Mucosa of stomach (tissue), 1 donor: ENCODE data around the gene NPAS2.

ENCODE experiments used
- H3K27me3 ChIP-seq: one replicate; pipeline ENCODE4 v1.7.0; 2013; ENCODE audit warnings: mild to moderate bottlenecking, low read length; ENCODE audit not compliant: control insufficient read depth, insufficient read depth
- H3K36me3 ChIP-seq: one replicate; pipeline ENCODE4 v1.7.0; 2013; ENCODE audit warnings: low read length; ENCODE audit not compliant: control insufficient read depth, insufficient read depth
- H3K4me1 ChIP-seq: one replicate; pipeline ENCODE4 v1.7.0; 2013; ENCODE audit warnings: mild to moderate bottlenecking, low read length; ENCODE audit not compliant: control insufficient read depth, insufficient read depth
- H3K4me3 ChIP-seq: one replicate; pipeline ENCODE4 v1.7.0; 2013; ENCODE audit warnings: low read length
- H3K9ac ChIP-seq: one replicate; pipeline ENCODE4 v1.7.0; 2013; ENCODE audit warnings: mild to moderate bottlenecking, low read length, moderate library complexity
- H3K9me3 ChIP-seq: one replicate; pipeline ENCODE4 v1.7.0; 2013; ENCODE audit warnings: mild to moderate bottlenecking, low read length, moderate library complexity; ENCODE audit not compliant: control insufficient read depth
- donor health status: Pancreatic carcinoma.

Gene NPAS2

DNA sequence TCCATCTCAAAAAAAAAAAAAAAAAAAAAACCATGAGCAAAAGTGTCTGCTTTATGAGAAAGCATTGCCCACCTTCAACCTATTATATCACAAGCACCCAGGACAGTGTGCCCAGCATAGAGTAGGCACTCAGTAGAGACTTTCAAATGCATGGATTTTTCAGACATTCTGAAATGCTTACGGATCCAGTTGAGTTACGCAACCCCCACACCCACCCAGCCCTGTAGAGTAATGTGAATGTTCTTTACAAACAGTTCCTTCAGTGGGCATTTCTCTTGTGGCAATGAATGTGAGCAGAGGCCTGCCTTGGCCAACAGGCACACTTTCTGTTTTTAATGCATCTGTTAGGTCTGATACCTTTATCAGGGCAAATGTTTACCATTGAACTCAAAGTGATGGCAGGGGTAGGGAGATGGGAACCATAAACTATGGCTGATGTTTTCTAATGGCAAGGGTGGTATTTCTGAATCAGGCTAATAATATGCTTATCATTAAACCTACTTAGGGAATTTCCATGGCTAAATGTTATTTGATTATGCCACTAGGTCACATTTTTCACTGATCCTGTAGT, 117.1 kb downstream of the NPAS2 start:
- Histone ChIP-seq H3K4me1 (peaks cover 7% of the 10 kb centered on the region), H3K27me3 (no peaks in the 10 kb centered on the region), H3K9me3 (no peaks in the 10 kb centered on the region), H3K36me3 (peaks cover 10% of the 10 kb centered on the region), H3K9ac (no peak overlapping the region), H3K4me3 (no peak overlapping the region)

DNA sequence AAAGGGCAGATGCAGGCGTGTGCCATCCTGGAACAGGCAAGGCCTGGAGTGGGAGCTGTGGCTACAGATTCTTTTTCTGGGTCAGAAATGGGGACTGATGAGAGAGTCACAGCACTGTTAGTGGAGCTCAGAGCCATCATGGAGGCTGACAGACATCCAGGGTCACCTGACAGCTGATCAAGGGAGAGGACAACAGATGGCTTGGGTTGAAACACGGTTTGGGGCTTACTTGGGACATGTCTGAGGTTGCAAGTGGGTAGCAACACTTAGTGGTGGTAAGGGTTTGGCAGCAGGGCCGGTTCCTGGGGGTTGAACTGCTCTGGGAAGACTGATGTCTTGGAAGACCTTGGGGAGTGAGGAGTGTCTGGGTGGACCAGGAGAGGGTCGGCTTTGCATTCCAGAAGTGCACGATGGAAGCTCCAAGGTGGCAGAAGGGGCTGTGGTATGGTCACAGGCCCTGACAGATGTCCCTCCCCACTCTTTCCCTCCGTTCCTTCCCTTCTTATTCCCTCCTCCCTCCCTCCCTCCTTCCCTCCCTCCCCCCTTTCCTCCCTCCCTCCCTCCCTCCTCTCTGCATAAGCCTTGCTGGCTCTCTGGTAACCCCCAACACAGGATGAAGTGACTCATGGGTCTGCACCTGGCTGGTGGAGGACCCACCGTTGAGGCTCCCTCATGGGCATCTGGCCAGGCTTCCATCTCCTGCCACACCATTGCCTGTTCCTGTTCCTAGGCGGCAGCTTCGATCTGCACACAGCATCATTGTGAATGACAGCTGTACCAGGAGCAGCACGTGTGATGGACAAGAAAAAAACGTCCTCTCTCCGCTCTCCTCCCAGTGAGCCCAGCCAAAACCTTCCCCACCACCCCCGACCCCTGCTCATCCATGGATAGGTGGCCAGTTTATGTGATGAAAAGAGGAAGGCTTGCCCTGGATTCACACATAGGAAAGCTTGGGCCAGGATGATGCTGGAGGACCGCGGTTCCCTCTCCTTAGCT, 118.4 kb downstream of the NPAS2 start:
- Histone ChIP-seq H3K27me3 (no peaks in the 10 kb centered on the region), H3K4me3 (no peak overlapping the region), H3K9me3 (no peaks in the 10 kb centered on the region), H3K9ac (no peak overlapping the region), H3K4me1 (peaks cover 7% of the 10 kb centered on the region), H3K36me3 (peaks cover 10% of the 10 kb centered on the region)

DNA sequence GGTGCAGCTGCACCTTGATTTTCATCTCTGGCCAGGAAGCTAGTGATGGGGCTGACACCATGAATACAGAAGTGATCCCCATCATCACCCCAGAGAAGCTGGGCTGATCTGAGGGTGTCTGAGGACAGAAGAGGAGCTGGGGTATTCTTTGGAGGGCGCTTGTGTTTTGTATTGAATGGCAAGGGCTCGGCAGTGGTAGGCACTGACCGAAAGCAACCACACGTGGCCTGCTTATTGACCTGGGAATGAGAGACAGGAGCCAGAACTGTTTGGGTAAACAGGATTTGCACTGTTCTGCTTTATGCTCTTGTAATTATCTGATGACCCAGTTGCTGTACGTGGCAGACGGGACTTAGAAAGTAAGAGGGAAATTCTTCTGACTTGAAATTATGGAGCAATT, 119.5 kb downstream of the NPAS2 start:
- Histone ChIP-seq H3K27me3 (no peaks in the 10 kb centered on the region), H3K9me3 (no peaks in the 10 kb centered on the region), H3K9ac (no peak overlapping the region), H3K36me3 (peaks cover 10% of the 10 kb centered on the region), H3K4me3 (no peak overlapping the region), H3K4me1 (peaks cover 7% of the 10 kb centered on the region)

DNA sequence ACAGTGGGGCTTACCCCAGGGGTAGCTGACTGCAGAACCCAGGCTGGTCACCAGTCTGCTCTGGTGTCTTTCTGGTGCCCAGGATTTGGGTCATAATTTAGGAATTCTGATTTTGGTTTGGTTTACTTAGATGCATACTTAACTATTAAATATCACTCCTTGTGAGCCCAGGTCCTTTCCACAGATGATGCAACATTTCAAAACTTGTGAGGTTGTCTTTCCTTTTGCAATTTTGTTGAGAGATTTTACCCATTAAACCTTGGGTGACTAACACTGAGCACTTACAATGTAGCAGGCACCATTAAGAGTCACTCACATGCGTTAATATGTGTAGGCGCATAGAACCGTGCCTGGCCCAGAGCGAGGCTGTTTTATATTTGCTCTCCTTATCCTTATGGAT, 120.3 kb downstream of the NPAS2 start:
- H3K36me3 ChIP-seq: peaks cover 2% of the 10 kb centered on the region
- no peaks in the 10 kb centered on the region for H3K27me3 ChIP-seq
- no peaks in the 10 kb centered on the region for H3K9me3 ChIP-seq
- H3K4me1 ChIP-seq: peaks cover 7% of the 10 kb centered on the region
- H3K4me3 ChIP-seq: no peak overlapping the region
- H3K9ac ChIP-seq: no peak overlapping the region

DNA sequence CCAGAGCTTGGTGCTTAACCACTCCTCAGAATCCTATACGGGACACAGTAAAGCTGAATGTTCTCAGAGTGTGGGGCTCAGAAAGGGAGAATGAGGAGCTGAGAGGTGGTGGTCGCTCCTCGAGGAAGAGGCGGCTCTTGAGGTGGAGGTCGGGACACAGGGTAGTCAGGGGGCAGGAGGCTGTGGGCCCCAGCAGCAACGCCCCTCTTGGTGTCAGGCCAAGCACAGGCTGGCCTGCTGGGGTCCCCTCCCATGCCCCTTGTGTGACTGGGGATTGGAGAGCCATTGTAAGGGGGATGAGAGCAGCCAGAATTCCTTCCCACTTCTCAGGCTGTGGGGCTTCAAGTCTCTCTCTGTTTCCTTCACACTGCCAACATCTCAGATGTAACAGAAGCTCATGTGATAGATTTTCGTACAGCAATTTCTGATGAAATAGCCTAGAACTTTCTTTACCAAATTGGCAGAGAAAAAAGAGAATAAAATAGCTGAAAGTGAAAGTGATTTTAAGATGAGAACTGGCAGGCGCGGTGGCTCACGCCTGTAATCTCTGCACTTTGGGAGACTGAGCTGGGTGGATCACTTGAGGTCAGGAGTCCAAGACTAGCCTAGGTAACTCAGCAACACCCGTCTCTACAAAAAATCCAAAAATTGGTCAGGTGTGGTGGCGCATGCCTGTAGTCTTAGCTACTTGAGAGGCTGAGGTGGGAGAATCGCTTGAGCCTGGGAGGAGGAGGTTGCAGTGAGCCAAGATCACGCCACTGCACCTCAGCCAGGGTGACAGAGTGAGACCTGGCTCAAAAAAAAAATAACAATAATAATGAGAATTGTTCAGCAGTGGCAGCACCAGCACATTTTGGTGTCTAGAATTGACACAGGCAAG, 121.1 kb downstream of the NPAS2 start:
- Histone ChIP-seq H3K9ac (no peak overlapping the region), H3K36me3 (no peaks in the 10 kb centered on the region), H3K9me3 (no peaks in the 10 kb centered on the region), H3K4me1 (peaks cover 7% of the 10 kb centered on the region), H3K27me3 (no peaks in the 10 kb centered on the region), H3K4me3 (no peak overlapping the region)

DNA sequence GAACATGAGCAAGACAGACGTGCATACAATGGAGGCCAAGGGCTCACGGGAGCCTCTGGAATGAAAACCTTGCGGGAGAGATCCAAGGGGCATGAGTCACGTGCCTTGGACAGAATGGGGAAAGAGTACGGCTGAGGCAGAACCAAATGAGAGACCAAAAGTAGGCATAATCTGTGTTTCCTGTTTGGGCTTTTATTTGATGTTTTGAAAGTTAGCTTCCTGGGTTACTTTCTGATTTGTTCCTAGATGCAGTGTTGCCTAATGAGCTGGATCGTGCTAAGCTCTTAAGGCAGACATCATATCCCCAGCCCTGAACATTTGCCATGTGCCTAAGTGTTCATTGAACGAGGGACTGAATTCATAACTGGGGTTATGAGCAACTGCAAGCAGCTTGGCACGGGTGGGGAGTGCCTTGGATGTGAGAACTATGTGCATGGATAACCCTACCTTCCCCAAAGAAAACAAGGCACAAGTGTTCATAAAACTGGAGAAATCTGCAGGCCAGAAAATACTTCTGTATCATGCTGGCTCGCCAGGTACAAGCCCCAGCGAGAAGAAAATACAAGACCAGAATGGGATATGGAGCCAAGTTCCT, 121.8 kb downstream of the NPAS2 start:
- Histone ChIP-seq H3K4me1 (peaks cover 7% of the 10 kb centered on the region), H3K9ac (no peak overlapping the region), H3K27me3 (no peaks in the 10 kb centered on the region), H3K9me3 (no peaks in the 10 kb centered on the region), H3K4me3 (no peak overlapping the region), H3K36me3 (no peaks in the 10 kb centered on the region)

DNA sequence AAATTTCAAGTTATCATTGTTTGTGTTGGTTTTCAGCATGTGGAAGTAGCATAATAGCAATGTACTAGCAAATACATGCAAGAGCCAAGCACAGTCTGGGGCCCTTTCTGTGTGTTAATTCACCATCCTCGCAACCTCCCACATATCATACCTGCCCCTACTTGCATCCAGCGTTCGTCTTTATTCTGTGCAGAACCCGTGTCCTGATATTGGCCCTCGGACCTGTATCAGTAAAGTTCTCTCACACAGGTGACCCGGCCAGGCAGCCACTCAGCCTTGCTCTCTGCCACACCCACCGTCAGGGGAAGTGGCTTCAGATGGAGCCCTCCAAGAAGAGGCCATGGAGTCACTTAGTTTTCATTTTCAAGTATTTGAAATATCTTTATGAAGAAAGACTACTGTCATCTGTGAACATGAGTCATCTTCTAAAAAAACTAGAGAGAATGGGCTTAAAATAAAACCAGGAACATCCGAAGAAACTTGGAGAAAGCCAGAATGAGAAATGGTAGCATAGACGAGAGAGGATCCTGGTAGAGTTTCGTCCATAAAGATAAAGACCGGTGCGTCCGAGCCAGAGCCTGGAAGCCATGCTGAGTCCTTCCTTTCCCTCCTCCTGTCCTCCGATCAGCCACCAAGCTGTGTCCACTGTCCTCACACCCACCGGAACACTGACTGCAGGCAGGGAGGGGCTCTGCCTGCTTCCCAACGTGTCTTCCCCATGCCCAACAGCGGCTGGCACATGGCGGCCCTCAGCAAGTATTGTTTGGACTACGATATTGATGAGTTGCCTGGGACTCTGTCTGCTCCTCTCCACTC, 124.9 kb downstream of the NPAS2 start:
- Histone ChIP-seq H3K9me3 (no peaks in the 10 kb centered on the region), H3K4me1 (peaks cover 7% of the 10 kb centered on the region), H3K9ac (no peak overlapping the region), H3K36me3 (no peaks in the 10 kb centered on the region), H3K27me3 (no peaks in the 10 kb centered on the region), H3K4me3 (no peak overlapping the region)

DNA sequence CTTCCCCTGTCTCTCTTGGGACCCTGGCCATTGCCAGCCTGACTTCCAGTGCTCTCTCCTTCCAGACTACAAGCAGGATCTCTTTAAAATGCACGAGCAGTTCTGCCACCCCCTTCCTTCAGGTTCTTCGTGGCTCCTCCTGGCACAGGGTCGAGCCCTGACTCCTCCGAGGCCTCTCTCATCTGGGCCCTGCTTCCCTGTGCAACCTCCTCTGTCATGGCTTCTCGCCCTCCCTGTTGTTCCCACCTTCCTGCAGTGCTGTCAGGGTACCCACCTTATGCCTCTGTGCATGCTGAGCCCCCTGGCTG, 125.4 kb downstream of the NPAS2 start:
- Histone ChIP-seq H3K9me3 (no peaks in the 10 kb centered on the region), H3K36me3 (no peaks in the 10 kb centered on the region), H3K27me3 (no peaks in the 10 kb centered on the region), H3K4me1 (peaks cover 7% of the 10 kb centered on the region), H3K9ac (no peak overlapping the region), H3K4me3 (no peak overlapping the region)

DNA sequence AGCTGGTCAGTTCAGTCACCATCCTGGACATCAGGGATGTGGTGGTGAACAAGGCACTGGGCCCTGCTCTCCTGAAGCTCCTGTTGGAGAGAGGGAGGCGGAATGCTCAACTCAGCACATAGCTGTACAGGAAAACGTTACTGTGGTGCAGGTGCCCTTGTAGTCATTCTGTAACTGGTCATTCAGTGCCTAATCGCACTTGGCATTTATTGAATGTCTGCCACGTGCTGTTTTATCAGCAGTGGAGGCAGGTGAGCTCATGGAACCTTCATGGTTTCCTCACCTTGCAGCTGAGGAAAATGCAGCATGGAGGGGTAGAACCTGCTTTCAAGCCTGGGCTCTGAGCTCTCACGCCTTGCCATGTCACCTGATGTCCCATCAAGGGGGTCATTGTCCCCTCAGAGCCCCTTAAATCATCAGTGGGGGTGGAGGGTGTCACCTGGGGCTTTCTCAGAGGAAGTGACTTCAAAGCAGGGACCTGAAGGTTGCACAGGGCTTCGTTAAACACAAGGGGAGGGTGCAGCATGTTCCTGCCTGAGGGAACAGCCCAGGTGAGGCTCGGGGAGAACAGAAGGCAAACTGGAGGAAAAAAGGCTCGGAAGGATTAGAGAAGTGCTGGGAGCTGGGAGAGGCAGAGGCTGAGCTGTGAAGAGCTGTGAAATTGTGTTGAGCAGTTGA, 126.1 kb downstream of the NPAS2 start:
- Histone ChIP-seq H3K9ac (no peak overlapping the region), H3K27me3 (no peaks in the 10 kb centered on the region), H3K36me3 (no peaks in the 10 kb centered on the region), H3K4me3 (no peak overlapping the region), H3K9me3 (no peaks in the 10 kb centered on the region), H3K4me1 (peaks cover 6% of the 10 kb centered on the region)

DNA sequence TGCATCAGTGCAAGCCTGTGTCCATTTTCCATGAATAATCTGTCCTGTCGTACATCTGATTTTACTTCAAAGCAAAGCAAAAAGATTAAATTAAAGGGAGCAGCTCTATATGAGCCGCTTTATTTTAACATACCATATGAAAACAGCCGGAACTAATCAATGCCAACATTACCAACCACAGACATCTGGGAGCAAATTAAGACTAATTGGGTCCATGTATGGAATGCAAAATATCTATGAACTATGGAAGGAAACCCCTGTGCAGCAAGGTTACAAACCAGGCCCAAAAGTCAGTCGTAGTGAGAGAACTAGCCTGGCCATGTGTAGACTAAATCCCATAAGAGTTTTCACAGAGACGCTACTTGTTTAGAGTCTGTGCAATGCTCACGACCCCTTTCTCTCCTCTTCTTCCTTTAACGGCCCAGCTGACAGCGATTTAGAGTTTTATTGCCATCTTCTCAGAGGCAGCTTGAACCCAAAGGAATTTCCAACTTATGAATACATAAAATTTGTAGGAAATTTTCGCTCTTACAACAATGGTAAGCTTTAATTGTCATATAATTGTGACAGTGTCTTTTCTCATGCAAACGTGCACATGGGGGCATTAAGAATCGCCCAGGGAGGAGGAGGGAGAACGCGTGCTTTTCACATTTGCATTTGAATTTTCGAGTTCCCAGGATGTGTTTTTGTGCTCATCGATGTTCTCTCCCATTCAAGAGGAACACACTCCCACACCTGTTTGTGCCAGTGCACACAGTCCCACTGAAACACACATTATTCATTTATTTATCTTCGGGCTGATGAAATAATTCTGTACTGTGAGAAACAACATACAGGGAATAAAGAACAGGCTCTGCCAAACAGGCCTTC, 129.2 kb downstream of the NPAS2 start:
- H3K9me3 ChIP-seq: no peaks in the 10 kb centered on the region
- no peaks in the 10 kb centered on the region for H3K27me3 ChIP-seq
- no peak overlapping the region for H3K9ac ChIP-seq
- H3K4me3 ChIP-seq: no peak overlapping the region
- no peaks in the 10 kb centered on the region for H3K36me3 ChIP-seq
- H3K4me1 ChIP-seq: no peaks in the 10 kb centered on the region
